ENCODE measurements around the gene ZNF536.

Gene ZNF536

GRCh38 chr19:30371960-30372824, at the start of gene ZNF536:
TSS of gene ZNF536 (plus strand) at chr19:30372384. CDS start at chr19:30443563, 71,179 bp downstream.
- DNase-seq = no peak

GRCh38 chr19:30322641-30323320, 49.4 kb upstream of the ZNF536 start:
- no peak for DNase-seq

- DNase-seq = no peak
Observed at GRCh38 chr19:30323904-30324303, 48.3 kb upstream of the ZNF536 start.

GRCh38 chr19:30324982-30325381, 47.2 kb upstream of the ZNF536 start:
- DNase-seq = no peak

GRCh38 chr19:30325676-30326392, 46.4 kb upstream of the ZNF536 start:
- DNase-seq = no peak

- DNase-seq = no peak
Observed at GRCh38 chr19:30326393-30326710, 45.8 kb upstream of the ZNF536 start.

- no peak for DNase-seq
Observed at GRCh38 chr19:30327331-30327730, 44.9 kb upstream of the ZNF536 start.

- DNase-seq = no peak
Observed at GRCh38 chr19:30328096-30328495, 44.1 kb upstream of the ZNF536 start.

- DNase-seq = no peak
Observed at GRCh38 chr19:30330266-30330665, 41.9 kb upstream of the ZNF536 start.

- no peak for DNase-seq
Observed at GRCh38 chr19:30332445-30333234, 39.5 kb upstream of the ZNF536 start.

GRCh38 chr19:30333291-30334065, 38.7 kb upstream of the ZNF536 start:
- DNase-seq = no peak

- DNase-seq = no peak
Observed at GRCh38 chr19:30334841-30335240, 37.3 kb upstream of the ZNF536 start.

GRCh38 chr19:30335306-30335886, 36.8 kb upstream of the ZNF536 start:
- no peak for DNase-seq

GRCh38 chr19:30336290-30336689, 35.9 kb upstream of the ZNF536 start:
- no peak for DNase-seq

GRCh38 chr19:30338041-30338456, 34.1 kb upstream of the ZNF536 start:
- DNase-seq = no peak

GRCh38 chr19:30338878-30339623, 33.1 kb upstream of the ZNF536 start:
- no peak for DNase-seq

GRCh38 chr19:30339624-30340525, 32.3 kb upstream of the ZNF536 start:
- DNase-seq = no peak

- no peak for DNase-seq
Observed at GRCh38 chr19:30340771-30341561, 31.2 kb upstream of the ZNF536 start.

- no peak for DNase-seq
Observed at GRCh38 chr19:30341611-30342201, 30.5 kb upstream of the ZNF536 start.

All from hematopoietic multipotent progenitor cell treated with erythropoietin and hydrocortisone succinate and interleukin-3 and kit ligand, for 8 days (in vitro differentiated cells).